ENCODE measurements around the gene TOMM40. TPM values are rescaled to one million over a fixed set of nuclear protein-coding genes. Genes with fewer than 3 reads are reported as not detected.

The TOMM40 gene
- total and polyA plus RNA-seq, 2 experiments from 2014 or later = 67.9 to 83.1 TPM

DNA sequence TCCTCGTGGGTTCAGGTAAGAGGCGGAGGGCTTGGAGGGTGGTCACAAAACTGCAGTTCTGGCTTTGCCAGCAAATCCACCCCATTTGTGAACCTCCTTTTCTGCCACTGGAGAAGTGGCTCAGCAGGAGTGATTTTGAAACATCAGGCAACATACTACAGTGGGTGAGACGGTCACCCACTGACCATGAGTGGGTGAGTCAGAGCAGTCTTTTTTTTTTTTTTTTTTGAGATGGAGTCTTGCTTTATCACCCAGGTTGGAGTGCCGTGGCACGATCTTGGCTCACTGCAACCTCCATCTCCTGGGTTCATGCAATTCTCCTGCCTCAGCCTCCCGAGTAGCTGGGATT, 3.0 kb downstream of the TOMM40 start:
- no peak overlapping the region for H2AFZ ChIP-seq
- peaks cover 21% of the 10 kb centered on the region for H3K79me2 ChIP-seq
- no peaks in the 10 kb centered on the region for H3K9me3 ChIP-seq (ENCODE audit: low read depth)
- WGBS (ENCODE audit: low lambda C conversion rate, missing lambda C conversion rate) = 96% methylated on average over 6 of the region's 6 CpGs
- H3K36me3 ChIP-seq (replicated peaks; ENCODE audit: insufficient read depth, low read depth) = no peaks in the 10 kb centered on the region
- DNase-seq (ENCODE audit: low spot score) = no peak
- peaks cover 9% of the 10 kb centered on the region for H3K4me1 ChIP-seq (ENCODE audit: insufficient read depth)
- peaks cover 2% of the 10 kb centered on the region for H4K20me1 ChIP-seq (ENCODE audit: insufficient read depth, poor library complexity, severe bottlenecking)
- no peaks in the 10 kb centered on the region for H3K27me3 ChIP-seq
- no peak overlapping the region for H3K27ac ChIP-seq
- no peak overlapping the region for H3K4me2 ChIP-seq
- no peak overlapping the region for H3K4me3 ChIP-seq
- TF ChIP-seq, protein P1, sequence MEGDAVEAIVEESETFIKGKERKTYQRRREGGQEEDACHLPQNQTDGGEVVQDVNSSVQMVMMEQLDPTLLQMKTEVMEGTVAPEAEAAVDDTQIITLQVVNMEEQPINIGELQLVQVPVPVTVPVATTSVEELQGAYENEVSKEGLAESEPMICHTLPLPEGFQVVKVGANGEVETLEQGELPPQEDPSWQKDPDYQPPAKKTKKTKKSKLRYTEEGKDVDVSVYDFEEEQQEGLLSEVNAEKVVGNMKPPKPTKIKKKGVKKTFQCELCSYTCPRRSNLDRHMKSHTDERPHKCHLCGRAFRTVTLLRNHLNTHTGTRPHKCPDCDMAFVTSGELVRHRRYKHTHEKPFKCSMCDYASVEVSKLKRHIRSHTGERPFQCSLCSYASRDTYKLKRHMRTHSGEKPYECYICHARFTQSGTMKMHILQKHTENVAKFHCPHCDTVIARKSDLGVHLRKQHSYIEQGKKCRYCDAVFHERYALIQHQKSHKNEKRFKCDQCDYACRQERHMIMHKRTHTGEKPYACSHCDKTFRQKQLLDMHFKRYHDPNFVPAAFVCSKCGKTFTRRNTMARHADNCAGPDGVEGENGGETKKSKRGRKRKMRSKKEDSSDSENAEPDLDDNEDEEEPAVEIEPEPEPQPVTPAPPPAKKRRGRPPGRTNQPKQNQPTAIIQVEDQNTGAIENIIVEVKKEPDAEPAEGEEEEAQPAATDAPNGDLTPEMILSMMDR (IDR thresholded peaks at IDR 0.05; ENCODE audit: poor library complexity) = no peak
- TF ChIP-seq EZH2phosphoT487 (IDR thresholded peaks at IDR 0.05; ENCODE audit: low read depth, severe bottlenecking, unreplicated experiment) (no peak), EZH2 (IDR thresholded peaks at IDR 0.05; ENCODE audit: borderline replicate concordance) (no peak)
- no peaks in the 10 kb centered on the region for H3K9me2 ChIP-seq (replicated peaks; ENCODE audit: insufficient read depth)

DNA sequence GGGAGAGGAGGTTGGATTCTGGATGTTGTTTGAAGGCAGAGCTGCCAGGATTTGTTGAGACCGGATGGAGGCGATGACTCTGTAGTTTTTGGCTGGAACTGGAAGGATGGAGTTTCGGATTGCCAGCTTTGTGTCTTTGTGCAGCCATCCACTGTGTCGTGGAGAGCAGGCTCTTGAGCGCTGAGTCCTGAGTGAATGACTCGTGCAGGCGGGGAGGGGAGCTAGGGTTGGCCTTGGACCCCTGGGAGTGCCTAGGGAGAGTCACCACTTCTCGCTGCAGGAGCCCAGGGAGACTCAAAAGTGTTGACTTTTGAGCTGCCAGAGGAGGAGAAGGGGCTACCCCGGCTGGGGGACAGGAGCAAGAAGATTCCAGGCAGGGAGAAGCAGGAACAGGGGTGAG, 3.9 kb downstream of the TOMM40 start:
- H3K4me3 ChIP-seq = no peak overlapping the region
- H3K4me1 ChIP-seq (ENCODE audit: insufficient read depth) = peaks cover 5% of the 10 kb centered on the region
- H3K9me3 ChIP-seq (ENCODE audit: low read depth) = no peaks in the 10 kb centered on the region
- H3K4me2 ChIP-seq = no peak overlapping the region
- H3K36me3 ChIP-seq (replicated peaks; ENCODE audit: insufficient read depth, low read depth) = no peaks in the 10 kb centered on the region
- no peaks in the 10 kb centered on the region for H3K9me2 ChIP-seq (replicated peaks; ENCODE audit: insufficient read depth)
- WGBS (ENCODE audit: low lambda C conversion rate, missing lambda C conversion rate) = 83% methylated on average over 9 of the region's 9 CpGs
- H4K20me1 ChIP-seq (ENCODE audit: insufficient read depth, poor library complexity, severe bottlenecking) = peaks cover 2% of the 10 kb centered on the region
- no peak overlapping the region for H2AFZ ChIP-seq
- TF ChIP-seq EZH2 (IDR thresholded peaks at IDR 0.05; ENCODE audit: borderline replicate concordance) = no peak
- no peak for TF ChIP-seq EZH2phosphoT487 (IDR thresholded peaks at IDR 0.05; ENCODE audit: low read depth, severe bottlenecking, unreplicated experiment)
- TF ChIP-seq, protein P1 (IDR thresholded peaks at IDR 0.05; ENCODE audit: poor library complexity) = no peak
- no peak overlapping the region for H3K27ac ChIP-seq
- no peaks in the 10 kb centered on the region for H3K27me3 ChIP-seq
- peaks cover 21% of the 10 kb centered on the region for H3K79me2 ChIP-seq
- DNase-seq (ENCODE audit: low spot score) = no peak

DNA sequence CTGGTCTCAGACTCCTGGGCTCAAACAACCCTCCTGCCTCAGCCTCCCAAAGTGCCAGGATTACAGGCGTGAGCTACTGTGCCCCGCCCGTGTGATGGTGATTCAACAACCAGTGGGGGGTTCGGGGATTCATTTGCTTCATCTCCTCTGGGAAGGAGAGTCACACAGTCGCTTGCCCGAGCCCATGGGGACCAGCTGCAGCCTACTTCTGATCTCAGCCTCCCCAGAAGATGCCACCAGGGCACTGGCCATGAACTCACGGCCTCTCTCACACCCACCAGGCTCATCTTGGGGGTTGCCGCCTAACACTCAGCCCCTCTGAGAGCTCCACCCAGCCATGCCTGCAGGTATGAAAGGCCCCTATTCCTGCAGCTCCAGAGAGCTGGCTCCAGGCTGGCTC, 6.8 kb downstream of the TOMM40 start:
- Histone ChIP-seq H3K27me3 (no peaks in the 10 kb centered on the region), H3K36me3 (replicated peaks; ENCODE audit: insufficient read depth, low read depth) (no peaks in the 10 kb centered on the region), H3K27ac (no peak overlapping the region), H3K4me3 (no peak overlapping the region), H2AFZ (no peak overlapping the region), H3K4me2 (no peak overlapping the region), H3K9me2 (replicated peaks; ENCODE audit: insufficient read depth) (no peaks in the 10 kb centered on the region), H3K79me2 (peaks cover 6% of the 10 kb centered on the region), H3K4me1 (ENCODE audit: insufficient read depth) (no peaks in the 10 kb centered on the region), H4K20me1 (ENCODE audit: insufficient read depth, poor library complexity, severe bottlenecking) (no peaks in the 10 kb centered on the region), H3K9me3 (ENCODE audit: low read depth) (no peaks in the 10 kb centered on the region)
- no peak for DNase-seq (ENCODE audit: low spot score)
- TF ChIP-seq EZH2 (IDR thresholded peaks at IDR 0.05; ENCODE audit: borderline replicate concordance) = no peak
- TF ChIP-seq EZH2phosphoT487 (IDR thresholded peaks at IDR 0.05; ENCODE audit: low read depth, severe bottlenecking, unreplicated experiment) = no peak
- TF ChIP-seq, protein P1 (IDR thresholded peaks at IDR 0.05; ENCODE audit: poor library complexity) = no peak
- 98% methylated on average over 8 of the region's 8 CpGs for WGBS (ENCODE audit: low lambda C conversion rate, missing lambda C conversion rate)

Data from hepatocyte (in vitro differentiated cells).